Mesenchymal stem cell (in vitro differentiated cells and primary cell): ENCODE data around the gene ABCA2.

Experiments used
- DNase-seq: peaks from one replicate; pipeline ENCODE4 v3.0.0-alpha.2; 2013
- H2AFZ ChIP-seq: one replicate; pipeline ENCODE4 v1.6.1; 2013; ENCODE audit warnings: low read depth, mild to moderate bottlenecking, control low read depth, inconsistent platforms, low read length, moderate library complexity
- H2AK5ac ChIP-seq: 2 replicates; pipeline ENCODE4 v1.6.1; 2013; ENCODE audit warnings: low read length, moderate library complexity, mild to moderate bottlenecking, inconsistent platforms; ENCODE audit not compliant: severe bottlenecking
- H2BK120ac ChIP-seq: one replicate; pipeline ENCODE4 v1.6.1; 2013; ENCODE audit warnings: low read depth, mild to moderate bottlenecking, inconsistent platforms, low read length, moderate library complexity
- H2BK12ac ChIP-seq, 2 experiments: one replicate each; pipeline ENCODE4 v1.6.1; 2013; ENCODE audit warnings: inconsistent platforms in 2 of 2, low read length in 2 of 2, mild to moderate bottlenecking in 2 of 2, moderate library complexity in 2 of 2, control low read depth in 1 of 2
- H2BK15ac ChIP-seq: one replicate; pipeline ENCODE4 v1.6.1; 2013; ENCODE audit warnings: mild to moderate bottlenecking, low read depth, inconsistent platforms; ENCODE audit not compliant: poor library complexity, severe bottlenecking
- H2BK5ac ChIP-seq: 2 replicates; pipeline ENCODE4 v1.6.1; 2013; ENCODE audit warnings: low read depth, mild to moderate bottlenecking, low read length, control low read depth, inconsistent platforms; ENCODE audit not compliant: poor library complexity, severe bottlenecking
- H3K14ac ChIP-seq, 2 experiments: one replicate each; pipeline ENCODE4 v1.6.1; 2013; ENCODE audit warnings: inconsistent platforms in 2 of 2, low read length in 2 of 2, control low read depth in 1 of 2, mild to moderate bottlenecking in 1 of 2, moderate library complexity in 1 of 2
- H3K18ac ChIP-seq, 2 experiments: one replicate each; pipeline ENCODE4 v1.6.1; 2013; ENCODE audit warnings: inconsistent platforms in 2 of 2, low read length in 2 of 2, control low read depth in 1 of 2, low read depth in 1 of 2, mild to moderate bottlenecking in 1 of 2
- H3K23ac ChIP-seq, 2 experiments: one replicate each; pipeline ENCODE4 v1.6.1; 2013; ENCODE audit warnings: inconsistent platforms in 2 of 2, low read length in 2 of 2, mild to moderate bottlenecking in 2 of 2, moderate library complexity in 2 of 2, control low read depth in 1 of 2
- H3K27ac ChIP-seq: 2 replicates; pipeline ENCODE4 v1.5.1; 2013; ENCODE audit warnings: mild to moderate bottlenecking, moderate library complexity, low read length, control low read depth, inconsistent platforms; ENCODE audit not compliant: poor library complexity, severe bottlenecking
- H3K27me3 ChIP-seq, 2 experiments: 2 replicates each; pipeline versions ENCODE4 v1.6.1 to v1.7.0; 2013; ENCODE audit warnings: low read length in 2 of 2, mild to moderate bottlenecking in 2 of 2, moderate library complexity in 2 of 2, control low read depth in 1 of 2, inconsistent platforms in 1 of 2; ENCODE audit not compliant: control insufficient read depth in 1 of 2, insufficient read depth in 1 of 2
- H3K36me3 ChIP-seq, 2 experiments: 2 replicates each; pipeline versions ENCODE4 v1.6.1 to v1.7.0; 2013; ENCODE audit warnings: low read length in 2 of 2, control low read depth in 1 of 2, inconsistent platforms in 1 of 2, low read depth in 1 of 2, mild to moderate bottlenecking in 1 of 2; ENCODE audit not compliant: insufficient read depth in 2 of 2, control insufficient read depth in 1 of 2
- H3K4ac ChIP-seq, 2 experiments: one replicate each; pipeline ENCODE4 v1.6.1; 2013; ENCODE audit warnings: inconsistent platforms in 2 of 2, low read length in 2 of 2, mild to moderate bottlenecking in 2 of 2, moderate library complexity in 2 of 2, control low read depth in 1 of 2, low read depth in 1 of 2
- H3K4me1 ChIP-seq: 2 replicates; pipeline ENCODE4 v1.6.1; 2013; ENCODE audit warnings: low read depth, low read length, control low read depth; ENCODE audit not compliant: control insufficient read depth, insufficient read depth
- H3K4me2 ChIP-seq: 2 replicates; pipeline ENCODE4 v1.6.1; 2013; ENCODE audit warnings: low read length, mild to moderate bottlenecking, inconsistent platforms; ENCODE audit not compliant: poor library complexity, severe bottlenecking
- H3K4me3 ChIP-seq, 2 experiments: 2 replicates each; pipeline versions ENCODE4 v1.5.1 to v1.7.0; 2013; ENCODE audit warnings: low read length in 2 of 2, mild to moderate bottlenecking in 2 of 2, control low read depth in 1 of 2, low read depth in 1 of 2; ENCODE audit not compliant: insufficient read depth in 1 of 2
- H3K79me1 ChIP-seq: replicated peaks from 2 replicates; pipeline ENCODE4 v1.6.1; 2013; ENCODE audit warnings: mild to moderate bottlenecking, control low read depth, low read length, inconsistent platforms; ENCODE audit not compliant: poor library complexity, severe bottlenecking
- H3K9ac ChIP-seq: 2 replicates; pipeline ENCODE4 v1.7.0; 2013; ENCODE audit warnings: mild to moderate bottlenecking, low read length, moderate library complexity
- H3K9me3 ChIP-seq: 2 replicates; pipeline ENCODE4 v1.7.0; 2013; ENCODE audit warnings: mild to moderate bottlenecking, low read length; ENCODE audit not compliant: control insufficient read depth
- H4K8ac ChIP-seq: one replicate; pipeline ENCODE4 v1.6.1; 2013; ENCODE audit warnings: inconsistent platforms, mild to moderate bottlenecking, low read length, moderate library complexity
- H4K91ac ChIP-seq: one replicate; pipeline ENCODE4 v1.6.1; 2013; ENCODE audit warnings: mild to moderate bottlenecking, low read length, inconsistent platforms
- WGBS: methylation state at CpG from one replicate; pipeline ENCODE4 v1.1.7; 2013; ENCODE audit warnings: mixed read lengths; 5-methylcytosine and 5-hydroxymethylcytosine counted together

The ABCA2 gene

GRCh38 chr9:137056739-137057415, 28.8 kb upstream of the ABCA2 start:
- H3K27ac ChIP-seq, result no peak overlapping the region
- no peak overlapping the region for H3K23ac ChIP-seq
- H3K14ac ChIP-seq, result no peak overlapping the region
- 85% methylated on average over 15 of the region's 17 CpGs for WGBS
- no peak overlapping the region for H2BK120ac ChIP-seq
- H2BK5ac ChIP-seq, result no peak overlapping the region
- no peaks in the 10 kb centered on the region for H3K79me1 ChIP-seq
- no peak overlapping the region for H4K8ac ChIP-seq
- H3K27me3 ChIP-seq, result peaks cover 40 to 57% of the 10 kb centered on the region in 2 experiments
- no peak overlapping the region for H3K4ac ChIP-seq
- no peak overlapping the region for H2AFZ ChIP-seq
- no peak overlapping the region for H4K91ac ChIP-seq
- no peak for DNase-seq
- no peak overlapping the region for H2BK15ac ChIP-seq
- no peak overlapping the region for H3K4me3 ChIP-seq
- no peak overlapping the region for H3K18ac ChIP-seq
- no peak overlapping the region for H2AK5ac ChIP-seq
- no peak overlapping the region for H3K4me2 ChIP-seq
- no peak overlapping the region for H3K9ac ChIP-seq
- no peaks in the 10 kb centered on the region for H3K9me3 ChIP-seq
- no peaks in the 10 kb centered on the region for H3K36me3 ChIP-seq
- no peak overlapping the region for H2BK12ac ChIP-seq
- peaks cover 16% of the 10 kb centered on the region for H3K4me1 ChIP-seq

- H4K91ac ChIP-seq, result no peak overlapping the region
- no peak overlapping the region for H4K8ac ChIP-seq
- no peak overlapping the region for H2AFZ ChIP-seq
- WGBS, result 75% methylated on average over 28 of the region's 28 CpGs
- peaks cover 50 to 69% of the 10 kb centered on the region in 2 experiments for H3K27me3 ChIP-seq
- no peak overlapping the region for H2AK5ac ChIP-seq
- no peak overlapping the region for H3K4ac ChIP-seq
- H3K14ac ChIP-seq, result no peak overlapping the region
- H3K4me3 ChIP-seq, result no peak overlapping the region
- no peaks in the 10 kb centered on the region for H3K36me3 ChIP-seq
- no peak overlapping the region for H3K27ac ChIP-seq
- no peak overlapping the region for H3K23ac ChIP-seq
- no peak overlapping the region for H2BK5ac ChIP-seq
- no peak overlapping the region for H2BK120ac ChIP-seq
- no peak overlapping the region for H2BK12ac ChIP-seq
- no peak overlapping the region for H3K4me2 ChIP-seq
- H3K18ac ChIP-seq, result no peak overlapping the region
- H2BK15ac ChIP-seq, result no peak overlapping the region
- no peaks in the 10 kb centered on the region for H3K9me3 ChIP-seq
- peaks cover 16% of the 10 kb centered on the region for H3K4me1 ChIP-seq
- DNase-seq, result no peak
- H3K79me1 ChIP-seq, result no peaks in the 10 kb centered on the region
- H3K9ac ChIP-seq, result no peak overlapping the region
These were observed 27.6 kb upstream of the ABCA2 start for GRCh38 chr9:137055385-137056364.

DNA sequence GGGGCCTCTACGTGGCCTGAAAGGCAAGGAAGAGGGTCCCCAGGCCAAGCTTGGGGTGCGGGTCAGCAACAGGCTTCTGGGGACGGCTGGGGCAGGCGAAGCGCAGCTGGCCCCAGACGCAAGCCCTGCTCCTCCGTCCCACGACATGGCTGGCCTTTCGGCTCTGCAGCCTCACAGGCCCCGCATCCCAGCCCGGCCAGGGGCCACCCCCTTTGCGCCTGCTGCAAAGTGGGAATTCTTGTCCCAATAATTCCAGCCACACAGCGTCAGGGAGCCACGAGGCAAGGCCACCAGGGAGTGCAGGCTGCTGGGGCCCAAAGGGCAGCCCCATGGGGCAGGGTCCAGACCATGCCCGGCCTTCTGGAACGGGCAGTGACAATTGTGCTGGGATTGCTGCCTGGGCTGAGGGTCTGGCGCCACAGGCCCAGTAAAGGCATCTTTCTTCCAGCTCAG, 26.9 kb upstream of the ABCA2 start:
- no peak overlapping the region for H3K18ac ChIP-seq
- H3K23ac ChIP-seq, result no peak overlapping the region
- H4K91ac ChIP-seq, result no peak overlapping the region
- DNase-seq, result no peak
- H3K27ac ChIP-seq, result no peak overlapping the region
- no peak overlapping the region for H3K4ac ChIP-seq
- no peak overlapping the region for H2AFZ ChIP-seq
- no peak overlapping the region for H2BK120ac ChIP-seq
- no peaks in the 10 kb centered on the region for H3K36me3 ChIP-seq
- H2BK5ac ChIP-seq, result no peak overlapping the region
- no peak overlapping the region for H2BK15ac ChIP-seq
- H3K27me3 ChIP-seq, result peaks cover 57 to 76% of the 10 kb centered on the region in 2 experiments
- H2BK12ac ChIP-seq, result no peak overlapping the region
- peaks cover 16% of the 10 kb centered on the region for H3K4me1 ChIP-seq
- H3K14ac ChIP-seq, result no peak overlapping the region
- no peaks in the 10 kb centered on the region for H3K79me1 ChIP-seq
- no peak overlapping the region for H2AK5ac ChIP-seq
- no peak overlapping the region for H4K8ac ChIP-seq
- H3K4me2 ChIP-seq, result no peak overlapping the region
- 83% methylated on average over 17 of the region's 17 CpGs for whole genome bisulfite sequencing
- no peak overlapping the region for H3K9ac ChIP-seq
- H3K9me3 ChIP-seq, result no peaks in the 10 kb centered on the region
- no peak overlapping the region for H3K4me3 ChIP-seq
